Stomach (tissue), 9 donors: ENCODE data around the gene NALCN. TPM values are rescaled to one million over a fixed set of nuclear protein-coding genes. Genes with fewer than 3 reads are reported as not detected.

Source experiments
- DNase-seq, 2 donors: peaks; one replicate each; pipeline versions ENCODE4 v3.0.0 to v3.0.0-alpha.2; 2013 to 2019
- H3K27ac ChIP-seq, 5 donors: fragments of 200-600 bp in 4 of 5; sonication (generic) in 4 of 5; one replicate each; pipeline ENCODE4 v1.5.1; 2013 to 2019; ENCODE audit warnings: mild to moderate bottlenecking in 1 of 5, moderate library complexity in 1 of 5
- H3K27me3 ChIP-seq, 3 donors: fragments of 200-600 bp; sonication (generic); one replicate each; pipeline ENCODE4 v1.5.1; 2017 to 2019; ENCODE audit warnings: mixed run types in 1 of 3
- H3K36me3 ChIP-seq, 4 donors: fragments of 200-600 bp; sonication (generic); 1 replicate in 3 of 4; 2 replicates in 1 of 4; pipeline ENCODE4 v1.5.1; 2016 to 2019
- H3K4me1 ChIP-seq, 4 donors: fragments of 200-600 bp; sonication (generic); one replicate each; pipeline ENCODE4 v1.5.1; 2016 to 2019
- H3K4me3 ChIP-seq, 4 donors: fragments of 200-600 bp; sonication (generic) in 3 of 4; one replicate each; pipeline ENCODE4 v1.5.1; 2016 to 2019; ENCODE audit warnings: mild to moderate bottlenecking in 1 of 4
- H3K9me3 ChIP-seq, 4 donors: fragments of 200-600 bp; sonication (generic); one replicate each; pipeline ENCODE4 v1.5.1; 2016 to 2019
- EP300 ChIP-seq: sonication (generic); formaldehyde crosslinking; IDR thresholded peaks from one replicate; pipeline ENCODE4 v1.6.1; 2017; ENCODE audit warnings: antibody characterized with exemption
- POLR2A ChIP-seq, 4 donors: fragments of 450-650 bp; IDR thresholded peaks; one replicate each; pipeline ENCODE4 v1.6.1; 2016; ENCODE audit warnings: antibody characterized with exemption in 4 of 4, control low read depth in 2 of 4, mild to moderate bottlenecking in 1 of 4, moderate library complexity in 1 of 4
- POLR2AphosphoS5 ChIP-seq, 3 donors: sonication (generic); formaldehyde crosslinking; IDR thresholded peaks; one replicate each; pipeline ENCODE4 v1.6.1; 2016; ENCODE audit warnings: antibody characterized with exemption in 3 of 3
- WGBS, 5 donors: extraction: QIAGEN DNeasy Blood & Tissue Kit in 3 of 5; methylation state at CpG; one replicate each; pipeline versions ENCODE4 v1.1.5 to v1.1.7; 2013 to 2018; 5-methylcytosine and 5-hydroxymethylcytosine counted together
- intact Hi-C: fragments of 100-400 bp; cut with DNase I; formaldehyde crosslinking; loops from one replicate; pipeline ENCODE4 v1.15.1; 2023; ENCODE audit warnings: low total_unique reads
- polyA plus RNA-seq, 3 donors: library from polyadenylated mRNA; stranded (reverse); fragments of 200-250 nt; gene quantifications; one replicate each; pipeline ENCODE4 v1.2.3, GENCODE V29; 2013
- total RNA-seq, 5 donors: library from RNA; depleted of rRNA; stranded (reverse); fragments of >200 nt; gene quantifications; one replicate each; pipeline versions ENCODE4 v1.1.0 to v1.2.3, GENCODE V29; 2014 to 2016
- TF ChIP-seq, protein P1 (sequence below), 7 experiments: fragments of 450-650 bp in 4 of 7; fragments of 200-600 bp in 3 of 7; sonication (generic) in 3 of 7; IDR thresholded peaks; one replicate each; pipeline ENCODE4 v1.5.1; 2016 to 2019; ENCODE audit warnings: antibody characterized with exemption in 7 of 7, control low read depth in 2 of 7, mild to moderate bottlenecking in 1 of 7
- donor health status: healthy with polysubstance abuse.
- donor health status: Bipolar disorder and iron deficiency.
- donor health status: healthy.

NALCN gene
- total and polyA plus RNA-seq, 8 donors: 0.15 to 2.9 (median 1.2) TPM; not detected in 2

DNA sequence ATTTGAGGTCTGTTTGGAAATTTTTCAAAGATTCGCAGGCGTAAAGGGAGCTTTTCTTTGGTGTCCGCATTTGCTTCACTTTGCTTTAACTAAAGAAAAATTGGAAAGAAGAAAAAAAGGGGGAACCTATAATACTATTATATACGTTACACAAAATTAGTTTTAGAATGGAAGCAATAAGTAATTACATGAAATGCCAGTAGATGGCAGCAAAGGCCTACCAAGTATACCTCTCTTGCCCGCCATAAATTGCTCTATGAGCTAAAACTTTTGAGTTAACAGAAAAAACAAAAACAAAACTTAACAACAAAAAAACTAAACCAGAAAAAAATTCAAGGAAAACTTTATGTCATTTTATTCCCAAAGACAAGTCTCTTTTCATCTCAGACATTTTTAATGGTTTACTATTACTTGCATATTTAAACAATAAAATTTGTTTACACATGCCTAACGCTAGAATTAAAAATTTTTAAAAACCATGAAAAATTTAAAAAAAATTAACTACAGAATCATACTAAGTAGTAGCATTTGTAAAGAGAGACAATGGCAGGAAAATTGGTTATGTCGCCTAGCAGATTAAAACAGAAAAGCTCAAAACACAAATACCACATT, 271.4 kb downstream of the NALCN start:
- Histone ChIP-seq H3K36me3 (no peaks in the 10 kb centered on the region), H3K9me3 (no peaks in the 10 kb centered on the region), H3K27me3 (peaks cover 0 to 66% (median 14%) of the 10 kb centered on the region in 3 donors), H3K4me3 (no peak overlapping the region), H3K27ac (no peak overlapping the region), H3K4me1 (no peaks in the 10 kb centered on the region)
- intact Hi-C loops: no loop called here
- TF ChIP-seq, protein P1, sequence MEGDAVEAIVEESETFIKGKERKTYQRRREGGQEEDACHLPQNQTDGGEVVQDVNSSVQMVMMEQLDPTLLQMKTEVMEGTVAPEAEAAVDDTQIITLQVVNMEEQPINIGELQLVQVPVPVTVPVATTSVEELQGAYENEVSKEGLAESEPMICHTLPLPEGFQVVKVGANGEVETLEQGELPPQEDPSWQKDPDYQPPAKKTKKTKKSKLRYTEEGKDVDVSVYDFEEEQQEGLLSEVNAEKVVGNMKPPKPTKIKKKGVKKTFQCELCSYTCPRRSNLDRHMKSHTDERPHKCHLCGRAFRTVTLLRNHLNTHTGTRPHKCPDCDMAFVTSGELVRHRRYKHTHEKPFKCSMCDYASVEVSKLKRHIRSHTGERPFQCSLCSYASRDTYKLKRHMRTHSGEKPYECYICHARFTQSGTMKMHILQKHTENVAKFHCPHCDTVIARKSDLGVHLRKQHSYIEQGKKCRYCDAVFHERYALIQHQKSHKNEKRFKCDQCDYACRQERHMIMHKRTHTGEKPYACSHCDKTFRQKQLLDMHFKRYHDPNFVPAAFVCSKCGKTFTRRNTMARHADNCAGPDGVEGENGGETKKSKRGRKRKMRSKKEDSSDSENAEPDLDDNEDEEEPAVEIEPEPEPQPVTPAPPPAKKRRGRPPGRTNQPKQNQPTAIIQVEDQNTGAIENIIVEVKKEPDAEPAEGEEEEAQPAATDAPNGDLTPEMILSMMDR (IDR thresholded peaks at IDR 0.05): peak in 5 of 7 experiments; percentile 27 to 65 (median 59)
- TF ChIP-seq POLR2AphosphoS5 (IDR thresholded peaks at IDR 0.05): no peak
- peak in 1 of 2 donors; percentile 82 for DNase-seq
- WGBS, 5 donors: 26 to 30% (median 29%) methylated on average over 7 of the region's 7 CpGs

DNA sequence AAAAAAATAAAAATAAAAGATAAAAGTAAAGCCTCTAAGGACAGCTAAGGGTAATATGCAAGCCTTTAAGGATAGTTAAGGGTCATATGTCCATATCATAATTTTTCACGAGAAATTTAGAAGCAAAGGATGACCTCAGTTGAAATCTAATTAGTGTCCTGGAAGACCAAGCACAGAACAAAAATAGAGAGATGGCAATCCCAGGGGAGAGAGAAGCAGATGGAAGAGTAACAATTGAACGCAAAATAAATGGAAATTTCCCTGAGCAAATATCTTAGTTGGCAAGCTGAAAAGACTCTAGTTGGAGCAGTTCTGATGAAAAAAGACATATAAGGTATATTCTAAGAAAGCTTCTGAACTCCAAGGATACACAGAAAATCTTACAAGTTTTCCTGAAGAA, 275.4 kb downstream of the NALCN start:
- intact Hi-C loops: no loop called here
- WGBS, 5 donors: 67 to 80% (median 72%) methylated on average over 2 of the region's 2 CpGs
- DNase-seq: no peak
- H3K4me1 ChIP-seq: no peaks in the 10 kb centered on the region
- no peak overlapping the region for H3K27ac ChIP-seq
- H3K36me3 ChIP-seq: no peaks in the 10 kb centered on the region
- peaks cover 0 to 44% (median 14%) of the 10 kb centered on the region in 3 donors for H3K27me3 ChIP-seq
- no peak for TF ChIP-seq EP300
- no peak overlapping the region for H3K4me3 ChIP-seq
- no peaks in the 10 kb centered on the region for H3K9me3 ChIP-seq

DNA sequence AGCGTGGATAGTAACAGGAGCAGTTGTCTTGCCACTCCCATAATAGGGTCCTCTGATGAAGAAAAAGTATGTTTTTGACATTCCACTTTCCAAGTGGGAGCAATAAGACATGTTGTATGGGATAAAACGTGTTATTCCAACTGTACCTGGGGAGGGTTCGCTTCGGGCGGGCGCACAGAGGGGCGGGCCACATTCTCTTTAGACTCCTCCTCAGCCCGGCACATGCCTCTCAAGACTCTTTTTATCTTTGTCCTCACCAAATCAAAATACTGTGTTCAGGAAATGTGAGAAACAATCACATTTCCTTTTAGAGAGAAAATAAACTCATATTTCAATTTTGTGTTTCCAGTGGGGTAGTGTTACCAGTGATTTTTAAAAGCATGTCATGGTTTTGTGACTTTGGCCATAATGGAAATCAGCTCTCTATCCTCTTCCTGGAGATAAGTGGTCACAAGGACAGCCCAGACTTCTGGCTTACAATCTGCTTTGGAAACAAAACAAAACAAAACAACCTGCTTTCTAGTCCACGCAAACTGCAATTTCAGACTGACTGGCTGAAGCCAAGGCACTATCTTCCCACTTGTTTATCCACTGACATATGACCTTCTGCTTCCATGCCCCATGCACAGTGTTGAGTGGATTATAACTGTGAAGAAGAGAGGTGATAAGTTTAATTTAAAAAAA, 276.1 kb downstream of the NALCN start:
- peak in 1 of 2 donors; percentile 19 for DNase-seq
- no peaks in the 10 kb centered on the region for H3K4me1 ChIP-seq
- no peaks in the 10 kb centered on the region for H3K36me3 ChIP-seq
- 74 to 86% (median 83%) methylated on average over 9 of the region's 9 CpGs for WGBS, 5 donors
- H3K27me3 ChIP-seq: peaks cover 0 to 44% (median 14%) of the 10 kb centered on the region in 3 donors
- intact Hi-C loops: no loop called here
- TF ChIP-seq EP300: no peak
- TF ChIP-seq POLR2A (IDR thresholded peaks at IDR 0.05): no peak
- TF ChIP-seq POLR2AphosphoS5 (IDR thresholded peaks at IDR 0.05): no peak
- TF ChIP-seq, protein P1 (IDR thresholded peaks at IDR 0.05): no peak
- H3K9me3 ChIP-seq: no peaks in the 10 kb centered on the region
- no peak overlapping the region for H3K27ac ChIP-seq
- no peak overlapping the region for H3K4me3 ChIP-seq

DNA sequence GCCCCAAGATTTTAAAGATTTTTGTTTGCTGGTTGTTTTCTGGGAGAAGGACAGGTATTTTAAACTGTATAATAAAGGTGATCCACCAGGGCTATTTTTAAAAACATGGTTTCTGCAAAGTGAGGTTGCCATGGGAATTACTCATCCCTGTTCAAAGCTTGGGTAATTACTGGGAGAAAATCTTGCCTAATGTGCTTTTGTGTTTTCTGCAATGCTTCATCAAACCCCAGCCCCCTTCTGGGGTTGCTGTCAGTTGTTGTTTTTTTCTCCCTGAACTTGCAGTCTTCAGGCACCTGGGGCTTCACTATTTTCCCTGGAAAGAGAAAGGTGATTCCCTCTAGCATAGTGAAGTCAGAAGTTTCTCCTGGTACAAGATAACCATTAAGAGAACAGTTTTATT, 277.2 kb downstream of the NALCN start:
- no peaks in the 10 kb centered on the region for H3K9me3 ChIP-seq
- no peak for TF ChIP-seq POLR2AphosphoS5 (IDR thresholded peaks at IDR 0.05)
- no peak for TF ChIP-seq EP300
- no peak for TF ChIP-seq POLR2A (IDR thresholded peaks at IDR 0.05)
- TF ChIP-seq, protein P1 (IDR thresholded peaks at IDR 0.05): no peak
- DNase-seq: no peak
- peaks cover 0 to 44% (median 14%) of the 10 kb centered on the region in 3 donors for H3K27me3 ChIP-seq
- intact Hi-C loops: no loop called here
- no peak overlapping the region for H3K4me3 ChIP-seq
- H3K27ac ChIP-seq: no peak overlapping the region
- H3K36me3 ChIP-seq: no peaks in the 10 kb centered on the region
- no peaks in the 10 kb centered on the region for H3K4me1 ChIP-seq
